ENCODE results near the gene TMEM240. TPM values are rescaled to one million over a fixed set of nuclear protein-coding genes. Genes with fewer than 3 reads are reported as not detected.

Gene TMEM240
- total RNA-seq, 1 experiment from 2014 or later, result 3.6 TPM

- H3K36me3 Mint-ChIP-seq (ENCODE audit: insufficient read depth, unreplicated experiment), result peaks cover 61% of the 10 kb centered on the region
- no peaks in the 10 kb centered on the region for H3K9me3 Mint-ChIP-seq (ENCODE audit: unreplicated experiment)
- CTCF ChIA-PET, result interaction anchor here (0.7 to 1.9 kb wide), 3 partner anchors 13 to 51 kb away, joined by 3 to 17 read pairs (median 5); no protein-coding TSS in a partner anchor
- intact Hi-C loops (cut with micrococcal nuclease), result no loop called here
- TF ChIP-seq CTCF (IDR thresholded peaks at IDR 0.05; ENCODE audit: unreplicated experiment), result no peak
- no peak for DNase-seq (ENCODE audit: unreplicated experiment)
- BruUV-seq (replicated peaks), result no TSS peak
- no peak overlapping the region for H3K27ac Mint-ChIP-seq (ENCODE audit: low read depth, unreplicated experiment)
- H3K4me1 Mint-ChIP-seq (ENCODE audit: insufficient read depth, unreplicated experiment), result no peaks in the 10 kb centered on the region
- no peaks in the 10 kb centered on the region for H3K27me3 Mint-ChIP-seq (ENCODE audit: insufficient read depth, unreplicated experiment)
- POLR2A ChIA-PET, result interaction anchor here (0.5 to 1.2 kb wide), 2 partner anchors 8 to 21 kb away, joined by 3 to 4 read pairs; no protein-coding TSS in a partner anchor
- H3K4me3 Mint-ChIP-seq (ENCODE audit: unreplicated experiment), result no peak overlapping the region
These were observed 48.8 kb downstream of the TMEM240 start for GRCh38 chr1:1491601-1492000.

- no peak overlapping the region for H3K4me3 Mint-ChIP-seq (ENCODE audit: unreplicated experiment)
- no peaks in the 10 kb centered on the region for H3K9me3 Mint-ChIP-seq (ENCODE audit: unreplicated experiment)
- no peak for TF ChIP-seq CTCF (IDR thresholded peaks at IDR 0.05; ENCODE audit: unreplicated experiment)
- ChIA-PET POLR2A (interaction anchor here (0.5 to 1.2 kb wide), 2 partner anchors 8 to 20 kb away, joined by 3 to 4 read pairs; no protein-coding TSS in a partner anchor), CTCF (interaction anchor here (1.0 kb wide), 1 partner anchor 14 kb away, joined by 3 read pairs; no protein-coding TSS in a partner anchor)
- H3K27ac Mint-ChIP-seq (ENCODE audit: low read depth, unreplicated experiment), result no peak overlapping the region
- DNase-seq (ENCODE audit: unreplicated experiment), result no peak
- peaks cover 61% of the 10 kb centered on the region for H3K36me3 Mint-ChIP-seq (ENCODE audit: insufficient read depth, unreplicated experiment)
- intact Hi-C loops (cut with micrococcal nuclease), result no loop called here
- no TSS peak for BruUV-seq (replicated peaks)
- H3K27me3 Mint-ChIP-seq (ENCODE audit: insufficient read depth, unreplicated experiment), result no peaks in the 10 kb centered on the region
- no peaks in the 10 kb centered on the region for H3K4me1 Mint-ChIP-seq (ENCODE audit: insufficient read depth, unreplicated experiment)
These were observed 49.7 kb downstream of the TMEM240 start for GRCh38 chr1:1490633-1491230.

DNA sequence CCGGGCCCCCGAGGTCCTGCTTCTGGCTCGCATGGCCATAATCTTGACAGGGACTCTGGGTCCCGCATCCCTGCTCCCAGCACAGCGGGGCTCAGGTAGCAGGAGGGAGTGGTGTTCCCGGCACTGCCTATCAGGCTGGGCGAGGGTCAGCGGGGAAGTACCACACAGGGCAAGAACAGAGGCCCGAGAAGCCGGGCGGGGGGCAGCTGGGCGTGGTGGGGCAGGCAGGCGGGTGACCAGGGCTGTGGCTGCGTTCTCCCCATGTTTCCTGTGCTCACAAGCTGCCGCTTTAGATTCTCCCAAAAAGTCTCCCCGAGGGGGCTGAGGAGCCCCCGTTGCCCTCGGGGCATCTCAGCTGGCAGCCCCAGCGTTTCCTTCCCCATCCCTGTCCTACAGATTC, 50.6 kb downstream of the TMEM240 start:
- Mint-ChIP-seq H3K4me1 (ENCODE audit: insufficient read depth, unreplicated experiment) (no peaks in the 10 kb centered on the region), H3K9me3 (ENCODE audit: unreplicated experiment) (no peaks in the 10 kb centered on the region), H3K27me3 (ENCODE audit: insufficient read depth, unreplicated experiment) (no peaks in the 10 kb centered on the region), H3K27ac (ENCODE audit: low read depth, unreplicated experiment) (no peak overlapping the region), H3K36me3 (ENCODE audit: insufficient read depth, unreplicated experiment) (peaks cover 54% of the 10 kb centered on the region), H3K4me3 (ENCODE audit: unreplicated experiment) (no peak overlapping the region)
- ChIA-PET CTCF (no interaction called here), POLR2A (no interaction called here)
- intact Hi-C loops (cut with micrococcal nuclease), result no loop called here
- no peak for TF ChIP-seq CTCF (IDR thresholded peaks at IDR 0.05; ENCODE audit: unreplicated experiment)
- BruUV-seq (replicated peaks), result no TSS peak
- no peak for DNase-seq (ENCODE audit: unreplicated experiment)

DNA sequence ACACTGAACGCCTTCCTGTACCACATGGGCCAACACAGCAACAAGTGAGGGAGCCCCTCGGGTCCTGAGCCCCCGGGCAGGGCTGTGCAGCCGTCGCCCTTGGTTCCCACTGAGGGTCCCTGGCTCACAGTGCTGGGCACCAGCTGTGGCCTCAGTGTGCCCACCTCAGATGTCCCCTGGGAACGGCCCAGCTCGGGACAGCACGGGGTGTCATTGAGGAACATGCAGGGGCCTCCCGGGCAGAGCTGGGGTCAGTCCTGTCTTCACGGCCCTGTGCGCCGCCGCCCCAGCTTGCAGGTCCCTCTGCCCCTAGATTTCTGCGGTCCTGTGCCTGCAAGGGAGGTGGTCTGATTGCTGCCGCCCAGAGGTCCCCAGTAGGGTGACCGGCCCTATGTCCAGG, 51.2 kb downstream of the TMEM240 start:
- Mint-ChIP-seq H3K27me3 (ENCODE audit: insufficient read depth, unreplicated experiment) (no peaks in the 10 kb centered on the region), H3K4me3 (ENCODE audit: unreplicated experiment) (no peak overlapping the region), H3K4me1 (ENCODE audit: insufficient read depth, unreplicated experiment) (no peaks in the 10 kb centered on the region), H3K27ac (ENCODE audit: low read depth, unreplicated experiment) (no peak overlapping the region), H3K36me3 (ENCODE audit: insufficient read depth, unreplicated experiment) (peaks cover 49% of the 10 kb centered on the region), H3K9me3 (ENCODE audit: unreplicated experiment) (no peaks in the 10 kb centered on the region)
- BruUV-seq (replicated peaks), result no TSS peak
- intact Hi-C loops (cut with micrococcal nuclease), result no loop called here
- TF ChIP-seq CTCF (IDR thresholded peaks at IDR 0.05; ENCODE audit: unreplicated experiment), result no peak
- DNase-seq (ENCODE audit: unreplicated experiment), result no peak
- CTCF ChIA-PET, result no interaction called here
- POLR2A ChIA-PET, result no interaction called here
